Testis (tissue), 2 donors: ENCODE data around the gene STX5.
A peak's percentile ranks its signal among the peaks of the same experiment; 100 is the strongest.

Source experiments
- CTCF ChIP-seq, 3 experiments: fragments of 450-650 bp in 2 of 3; fragments of 200-600 bp in 1 of 3; sonication (generic) in 1 of 3; IDR thresholded peaks; one replicate each; pipeline ENCODE4 v1.5.1; 2016 to 2019; ENCODE audit warnings: antibody characterized with exemption in 3 of 3, mild to moderate bottlenecking in 2 of 3, moderate library complexity in 1 of 3
- POLR2A ChIP-seq: fragments of 450-650 bp; IDR thresholded peaks from one replicate; pipeline ENCODE4 v1.6.1; 2017; ENCODE audit warnings: antibody characterized with exemption, mild to moderate bottlenecking, moderate library complexity

GRCh38 chr11:62841361-62842170 is 9.7 kb upstream of the STX5 start:
- TF ChIP-seq CTCF (IDR thresholded peaks at IDR 0.05): no peak
- TF ChIP-seq POLR2A: peak; percentile 93
